ENCODE data around the gene RGL3.

RGL3 gene

DNA sequence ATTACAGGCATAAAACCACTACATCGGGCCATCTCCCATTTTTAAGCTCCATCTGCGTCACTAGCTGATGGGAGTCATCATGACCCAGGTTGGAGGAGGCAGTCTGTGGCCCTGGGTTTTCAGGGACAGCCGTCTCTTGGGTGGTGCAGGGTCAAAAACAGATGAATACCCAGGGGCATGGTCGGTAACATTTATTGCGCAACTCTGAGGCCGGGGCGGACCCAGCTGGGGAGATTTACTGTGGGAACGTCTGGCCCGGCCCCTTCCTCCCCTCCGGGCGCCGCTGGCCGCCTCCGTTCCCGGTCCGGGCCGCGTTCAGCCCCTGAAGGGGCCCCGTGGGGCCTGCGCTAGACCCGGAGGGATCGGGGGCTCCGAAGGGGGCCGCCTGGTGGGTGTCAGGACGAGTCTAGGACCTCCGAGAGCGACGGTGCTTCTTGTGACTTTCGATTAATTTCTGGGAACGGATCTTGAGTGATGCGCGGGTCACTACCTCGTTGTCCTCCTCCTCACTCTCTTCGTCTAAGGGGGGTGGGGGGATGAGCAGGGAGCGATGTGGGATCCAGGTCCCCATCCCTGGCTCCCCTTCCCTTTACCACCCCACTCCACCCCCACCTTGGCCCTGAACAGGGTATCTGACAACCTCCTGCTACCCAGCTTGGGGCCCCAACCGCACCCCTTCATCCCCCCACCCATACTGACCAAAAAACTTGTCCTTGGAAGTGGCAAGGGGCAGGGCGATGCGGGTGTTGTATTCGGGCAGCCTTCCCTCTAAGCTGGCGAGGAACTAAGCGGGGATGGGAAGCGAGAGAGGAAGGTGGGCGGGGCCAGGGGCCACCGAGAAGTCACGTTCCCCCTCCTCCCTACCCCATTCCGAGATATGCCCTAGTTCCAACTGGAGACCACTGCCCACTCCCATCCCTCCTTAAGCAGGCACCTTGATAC, 1.6 kb upstream of the RGL3 start:
- Histone ChIP-seq H2AFZ (ENCODE audit: low read length) (no peak overlapping the region), H3K36me3 (ENCODE audit: insufficient read depth, low read length) (no peaks in the 10 kb centered on the region), H3K27ac (ENCODE audit: low read depth, low read length, poor library complexity, severe bottlenecking) (no peak overlapping the region), H3K4me3 (ENCODE audit: low read depth, low read length, poor library complexity, severe bottlenecking) (no peak overlapping the region), H4K20me1 (ENCODE audit: insufficient read depth, low read length) (no peaks in the 10 kb centered on the region), H3K4me1 (ENCODE audit: insufficient read depth, low read length, severe bottlenecking) (peaks cover 17% of the 10 kb centered on the region), H3K4me2 (ENCODE audit: low read length) (no peak overlapping the region), H3F3A (ENCODE audit: insufficient read depth, low read length) (no peaks in the 10 kb centered on the region), H3K9me2 (ENCODE audit: low read depth, low read length) (no peaks in the 10 kb centered on the region), H3K27me3 (ENCODE audit: insufficient read depth, low read length) (no peaks in the 10 kb centered on the region; the same call in 1 of the 2 replicates), H3K79me2 (ENCODE audit: insufficient read depth, low read length) (no peaks in the 10 kb centered on the region), H3K9ac (ENCODE audit: low read length) (no peak overlapping the region), H3K9me3 (ENCODE audit: low read length) (no peaks in the 10 kb centered on the region)
- TF ChIP-seq EZH2 (IDR thresholded peaks at IDR 0.05; ENCODE audit: borderline replicate concordance, low read length) = no peak
- TF ChIP-seq, protein P1, sequence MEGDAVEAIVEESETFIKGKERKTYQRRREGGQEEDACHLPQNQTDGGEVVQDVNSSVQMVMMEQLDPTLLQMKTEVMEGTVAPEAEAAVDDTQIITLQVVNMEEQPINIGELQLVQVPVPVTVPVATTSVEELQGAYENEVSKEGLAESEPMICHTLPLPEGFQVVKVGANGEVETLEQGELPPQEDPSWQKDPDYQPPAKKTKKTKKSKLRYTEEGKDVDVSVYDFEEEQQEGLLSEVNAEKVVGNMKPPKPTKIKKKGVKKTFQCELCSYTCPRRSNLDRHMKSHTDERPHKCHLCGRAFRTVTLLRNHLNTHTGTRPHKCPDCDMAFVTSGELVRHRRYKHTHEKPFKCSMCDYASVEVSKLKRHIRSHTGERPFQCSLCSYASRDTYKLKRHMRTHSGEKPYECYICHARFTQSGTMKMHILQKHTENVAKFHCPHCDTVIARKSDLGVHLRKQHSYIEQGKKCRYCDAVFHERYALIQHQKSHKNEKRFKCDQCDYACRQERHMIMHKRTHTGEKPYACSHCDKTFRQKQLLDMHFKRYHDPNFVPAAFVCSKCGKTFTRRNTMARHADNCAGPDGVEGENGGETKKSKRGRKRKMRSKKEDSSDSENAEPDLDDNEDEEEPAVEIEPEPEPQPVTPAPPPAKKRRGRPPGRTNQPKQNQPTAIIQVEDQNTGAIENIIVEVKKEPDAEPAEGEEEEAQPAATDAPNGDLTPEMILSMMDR (IDR thresholded peaks at IDR 0.05; ENCODE audit: low read length) = no peak

DNA sequence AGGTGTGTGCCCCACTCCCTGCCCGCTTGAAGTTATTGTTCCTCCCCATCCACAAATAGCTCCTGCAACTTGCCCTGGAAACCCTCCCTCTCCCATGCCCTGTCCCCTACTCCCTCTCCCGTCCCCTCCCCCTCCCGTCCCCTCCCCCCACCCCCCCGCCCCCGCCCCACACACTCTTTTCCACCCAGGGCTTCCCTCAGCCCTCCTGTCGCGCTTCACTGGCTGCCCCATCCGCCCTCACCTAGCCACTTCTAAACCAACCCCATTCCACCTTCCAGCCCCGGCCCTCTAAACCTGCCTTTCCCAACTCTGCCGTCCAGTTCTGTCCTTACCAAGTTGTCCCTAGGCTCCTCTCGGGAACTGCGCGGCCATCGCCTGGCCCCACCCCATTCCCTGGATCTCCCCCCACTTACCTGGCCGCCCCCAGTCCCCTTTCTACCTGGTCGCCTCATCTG, 993 bp downstream of the RGL3 start:
- no peak overlapping the region for H3K9ac ChIP-seq (ENCODE audit: low read length)

DNA sequence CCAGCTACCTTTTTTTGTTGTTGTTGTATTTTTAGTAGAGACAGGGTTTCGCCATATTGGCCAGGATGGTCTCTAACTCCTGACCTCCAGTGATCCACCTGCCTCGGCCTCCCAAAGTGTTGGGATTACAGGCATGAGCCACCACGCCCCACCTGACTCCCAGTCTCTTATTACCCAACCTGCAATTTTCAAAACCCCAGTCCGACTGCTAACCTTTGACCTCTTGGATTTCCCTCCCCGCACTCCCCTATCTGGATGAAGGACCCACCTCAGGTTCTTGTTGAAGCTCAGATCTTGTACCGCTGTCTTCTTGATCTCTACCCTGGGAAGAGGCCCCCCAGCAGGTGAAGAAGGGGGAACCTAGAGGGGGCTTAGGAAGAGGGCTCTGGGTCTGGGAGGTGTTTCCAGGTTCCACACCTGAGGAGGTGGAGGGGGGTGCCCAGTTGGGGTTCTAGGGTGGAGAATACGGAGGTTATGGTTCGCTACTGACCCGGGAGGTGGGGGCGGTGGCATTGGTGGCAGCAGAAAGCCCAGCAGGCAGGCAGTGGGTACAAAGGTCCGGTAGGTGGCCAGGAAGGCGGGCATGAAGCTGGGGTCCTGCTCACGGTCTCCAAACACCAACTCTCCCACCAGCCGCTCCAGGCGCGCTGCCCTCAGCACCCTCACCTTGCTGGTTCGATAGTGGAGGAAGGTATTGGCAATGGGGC, 2.6 kb downstream of the RGL3 start:
- TF ChIP-seq, protein P1 (IDR thresholded peaks at IDR 0.05; ENCODE audit: low read length) = no peak
- TF ChIP-seq EZH2 (IDR thresholded peaks at IDR 0.05; ENCODE audit: borderline replicate concordance, low read length) = no peak
- Histone ChIP-seq H3K9me2 (ENCODE audit: low read depth, low read length) (no peaks in the 10 kb centered on the region), H3K36me3 (ENCODE audit: insufficient read depth, low read length) (no peaks in the 10 kb centered on the region), H3K27me3 (ENCODE audit: insufficient read depth, low read length) (no peaks in the 10 kb centered on the region; the same call in 1 of the 2 replicates), H3K4me2 (ENCODE audit: low read length) (no peak overlapping the region), H3F3A (ENCODE audit: insufficient read depth, low read length) (no peaks in the 10 kb centered on the region), H4K20me1 (ENCODE audit: insufficient read depth, low read length) (no peaks in the 10 kb centered on the region), H3K4me1 (ENCODE audit: insufficient read depth, low read length, severe bottlenecking) (peaks cover 8% of the 10 kb centered on the region), H3K9me3 (ENCODE audit: low read length) (no peaks in the 10 kb centered on the region), H3K9ac (ENCODE audit: low read length) (no peak overlapping the region), H3K27ac (ENCODE audit: low read depth, low read length, poor library complexity, severe bottlenecking) (no peak overlapping the region), H3K4me3 (ENCODE audit: low read depth, low read length, poor library complexity, severe bottlenecking) (no peak overlapping the region), H2AFZ (ENCODE audit: low read length) (no peak overlapping the region), H3K79me2 (ENCODE audit: insufficient read depth, low read length) (no peaks in the 10 kb centered on the region)

More for the DNA sequence above, 993 bp downstream of the RGL3 start:
- Histone ChIP-seq H3K4me2 (ENCODE audit: low read length) (peak overlapping the region; percentile 62), H3K9me2 (ENCODE audit: low read depth, low read length) (no peaks in the 10 kb centered on the region), H3K4me3 (ENCODE audit: low read depth, low read length, poor library complexity, severe bottlenecking) (peak overlapping the region; percentile 37), H3K27ac (ENCODE audit: low read depth, low read length, poor library complexity, severe bottlenecking) (no peak overlapping the region), H3F3A (ENCODE audit: insufficient read depth, low read length) (no peaks in the 10 kb centered on the region), H2AFZ (ENCODE audit: low read length) (no peak overlapping the region), H3K79me2 (ENCODE audit: insufficient read depth, low read length) (no peaks in the 10 kb centered on the region), H3K4me1 (ENCODE audit: insufficient read depth, low read length, severe bottlenecking) (peaks cover 17% of the 10 kb centered on the region), H3K27me3 (ENCODE audit: insufficient read depth, low read length) (no peaks in the 10 kb centered on the region; the same call in 1 of the 2 replicates), H3K36me3 (ENCODE audit: insufficient read depth, low read length) (no peaks in the 10 kb centered on the region), H4K20me1 (ENCODE audit: insufficient read depth, low read length) (no peaks in the 10 kb centered on the region), H3K9me3 (ENCODE audit: low read length) (no peaks in the 10 kb centered on the region)
- TF ChIP-seq EZH2 (IDR thresholded peaks at IDR 0.05; ENCODE audit: borderline replicate concordance, low read length) = no peak
- TF ChIP-seq, protein P1 (IDR thresholded peaks at IDR 0.05; ENCODE audit: low read length) = no peak

Data from OCI-LY1 (cell line).